Keratinocyte (primary cell): Measurements from ENCODE around the gene DCAF8L1.

Source experiments
- EZH2 ChIP-seq: IDR thresholded peaks from one replicate; pipeline ENCODE4 v1.6.1; 2012; ENCODE audit warnings: inconsistent platforms, mild to moderate bottlenecking, low read length, moderate library complexity
- TF ChIP-seq, protein P1 (sequence below), 3 experiments: IDR thresholded peaks in 1 of 3; conservative IDR thresholded peaks in 1 of 3; optimal IDR thresholded peaks in 1 of 3; 2 replicates in 2 of 3; 3 replicates in 1 of 3; pipeline versions ENCODE3 to v1.5.1; 2011; ENCODE audit warnings: low read length in 3 of 3, mild to moderate bottlenecking in 3 of 3, moderate library complexity in 2 of 3, control low read depth in 1 of 3, inconsistent platforms in 1 of 3; ENCODE audit not compliant: insufficient read depth in 2 of 3; ENCODE audit errors: extremely low read depth in 1 of 3

DNA sequence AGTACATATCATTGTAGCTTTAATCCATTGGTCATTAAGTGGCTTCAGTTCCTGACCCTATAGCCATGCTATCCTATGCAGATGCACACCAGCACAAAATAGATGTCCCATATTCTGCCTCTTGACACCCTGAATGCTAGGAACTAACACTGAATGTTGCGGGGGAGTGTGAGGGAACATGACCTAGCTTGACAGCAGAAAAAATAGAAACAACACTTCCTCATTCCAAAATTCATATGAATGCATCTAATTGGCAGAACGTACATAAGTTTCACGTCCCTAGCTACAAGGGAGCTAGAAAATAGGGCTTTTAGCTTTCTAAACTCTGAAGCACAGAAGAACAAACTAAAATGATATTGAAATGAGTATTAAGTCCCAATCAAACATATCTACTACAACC is 14.4 kb upstream of the DCAF8L1 start:
- TF ChIP-seq, protein P1, sequence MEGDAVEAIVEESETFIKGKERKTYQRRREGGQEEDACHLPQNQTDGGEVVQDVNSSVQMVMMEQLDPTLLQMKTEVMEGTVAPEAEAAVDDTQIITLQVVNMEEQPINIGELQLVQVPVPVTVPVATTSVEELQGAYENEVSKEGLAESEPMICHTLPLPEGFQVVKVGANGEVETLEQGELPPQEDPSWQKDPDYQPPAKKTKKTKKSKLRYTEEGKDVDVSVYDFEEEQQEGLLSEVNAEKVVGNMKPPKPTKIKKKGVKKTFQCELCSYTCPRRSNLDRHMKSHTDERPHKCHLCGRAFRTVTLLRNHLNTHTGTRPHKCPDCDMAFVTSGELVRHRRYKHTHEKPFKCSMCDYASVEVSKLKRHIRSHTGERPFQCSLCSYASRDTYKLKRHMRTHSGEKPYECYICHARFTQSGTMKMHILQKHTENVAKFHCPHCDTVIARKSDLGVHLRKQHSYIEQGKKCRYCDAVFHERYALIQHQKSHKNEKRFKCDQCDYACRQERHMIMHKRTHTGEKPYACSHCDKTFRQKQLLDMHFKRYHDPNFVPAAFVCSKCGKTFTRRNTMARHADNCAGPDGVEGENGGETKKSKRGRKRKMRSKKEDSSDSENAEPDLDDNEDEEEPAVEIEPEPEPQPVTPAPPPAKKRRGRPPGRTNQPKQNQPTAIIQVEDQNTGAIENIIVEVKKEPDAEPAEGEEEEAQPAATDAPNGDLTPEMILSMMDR (optimal IDR thresholded peaks at IDR 0.05 in 1 of 3, IDR thresholded peaks at IDR 0.05 in 1 of 3, conservative IDR thresholded peaks at IDR 0.05 in 1 of 3; ENCODE audit: extremely low read depth in 1 of 3, insufficient read depth in 2 of 3, low read length in 3 of 3): no peak
- TF ChIP-seq EZH2: no peak
